ENCODE measurements around the gene NRXN2. TPM values are rescaled to one million over a fixed set of nuclear protein-coding genes. Genes with fewer than 3 reads are reported as not detected.
A peak's percentile ranks its signal among the peaks of the same experiment; 100 is the strongest.

The NRXN2 gene
- total RNA-seq, result 3.5 TPM
- long read RNA-seq, result 0 reads

DNA sequence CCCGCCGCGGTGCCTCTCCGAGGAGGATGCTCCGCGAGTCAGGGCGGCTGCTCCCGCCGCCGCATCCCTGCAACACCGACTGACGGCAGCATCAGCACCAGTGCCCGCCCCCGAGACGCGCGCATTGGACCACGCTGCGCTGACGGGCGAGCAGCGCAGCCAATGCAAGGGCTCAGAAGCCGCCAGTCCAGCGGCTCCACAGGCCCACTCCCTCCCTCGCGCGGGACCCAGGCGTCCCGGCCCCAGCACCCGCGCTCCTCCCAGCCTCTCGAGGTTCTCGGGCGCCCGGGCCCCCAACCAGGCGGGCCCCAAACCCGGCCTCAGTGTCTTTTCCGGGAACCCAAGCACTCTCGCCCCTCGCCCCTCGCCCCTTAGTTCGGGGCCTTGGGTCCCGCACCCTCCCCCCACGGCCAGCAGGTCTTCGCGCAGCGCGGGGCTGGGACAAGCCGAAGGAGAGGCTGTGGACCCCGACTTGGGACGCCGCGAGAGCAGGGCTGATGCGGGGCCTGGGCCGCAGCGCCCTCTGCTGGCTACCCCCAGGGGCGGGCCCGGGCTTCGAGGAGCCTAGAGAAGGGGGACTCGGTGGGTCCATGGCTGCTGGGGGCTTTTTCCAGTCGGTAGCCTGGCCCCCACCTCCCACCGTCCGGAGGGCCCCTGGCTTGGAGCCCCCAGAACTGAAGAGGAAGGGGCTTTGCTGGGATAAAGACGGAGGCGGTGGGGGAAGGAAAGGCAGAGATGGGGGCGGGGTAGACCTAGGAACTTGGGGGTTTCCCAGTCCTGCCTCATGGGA lies at the start of gene NRXN2:
NRXN2 (minus strand) TSS at position 81 of the 790 bp plus-strand sequence. CDS start 9,498 bp downstream, outside the sequence.
- DNase-seq (ENCODE audit: low spot score), result peak; percentile 95
- intact Hi-C loops (cut with DNase I), result no loop called here

DNA sequence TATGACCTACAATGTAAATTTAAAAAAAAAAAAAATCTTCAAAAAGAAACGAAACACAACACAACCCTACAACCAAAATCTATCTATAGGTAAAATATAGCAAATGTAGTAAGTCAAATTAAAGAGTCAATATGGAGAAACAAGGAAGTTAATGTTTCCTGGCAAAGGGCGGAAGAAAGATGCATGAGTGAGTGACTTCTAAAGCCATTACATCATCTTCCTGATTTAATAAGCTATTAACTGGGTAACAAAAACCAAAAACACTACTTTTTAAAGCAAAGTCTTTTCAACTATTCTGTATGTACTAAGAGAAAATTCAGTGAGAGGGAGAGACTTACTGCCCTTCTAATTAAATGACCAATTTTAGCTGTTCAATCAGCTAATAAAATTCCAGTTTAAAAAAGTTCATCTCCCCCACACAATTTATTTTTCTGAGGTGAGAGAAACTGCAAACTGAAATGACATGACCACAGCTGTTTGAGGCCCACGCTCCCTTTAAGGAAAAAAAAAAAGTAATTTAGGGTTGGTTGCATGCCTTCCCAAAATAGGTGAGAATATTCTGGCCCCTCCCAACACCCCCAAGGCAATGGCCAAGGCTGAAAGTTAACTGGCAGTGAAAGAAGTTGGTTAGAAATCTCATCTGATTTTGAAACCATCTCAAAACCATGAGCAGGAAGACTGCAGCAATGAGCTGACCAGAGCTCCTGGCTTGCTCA lies 49.5 kb upstream of the NRXN2 start:
- DNase-seq (ENCODE audit: low spot score), result no peak
- intact Hi-C loops (cut with DNase I), result no loop called here

DNA sequence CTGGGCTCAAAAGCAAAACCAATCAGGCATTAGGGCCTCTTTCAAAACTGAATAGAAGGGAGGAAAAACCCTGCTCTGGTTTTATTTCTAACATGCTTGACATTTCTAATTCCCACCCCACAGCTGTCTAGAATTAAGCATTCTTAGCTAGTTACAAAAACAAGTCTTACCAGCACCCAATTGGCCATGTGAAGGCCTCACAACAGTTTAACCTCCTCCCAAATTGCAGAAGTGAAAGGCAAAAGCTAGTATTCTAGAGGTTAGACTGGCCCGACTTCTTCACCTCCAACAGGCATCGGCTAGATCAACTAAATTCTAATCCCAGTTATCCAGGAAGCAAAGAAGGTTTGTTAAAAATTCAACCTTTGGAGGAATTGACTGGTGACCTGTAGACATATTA lies 48.9 kb upstream of the NRXN2 start:
- no peak for DNase-seq (ENCODE audit: low spot score)
- intact Hi-C loops (cut with DNase I), result no loop called here

DNA sequence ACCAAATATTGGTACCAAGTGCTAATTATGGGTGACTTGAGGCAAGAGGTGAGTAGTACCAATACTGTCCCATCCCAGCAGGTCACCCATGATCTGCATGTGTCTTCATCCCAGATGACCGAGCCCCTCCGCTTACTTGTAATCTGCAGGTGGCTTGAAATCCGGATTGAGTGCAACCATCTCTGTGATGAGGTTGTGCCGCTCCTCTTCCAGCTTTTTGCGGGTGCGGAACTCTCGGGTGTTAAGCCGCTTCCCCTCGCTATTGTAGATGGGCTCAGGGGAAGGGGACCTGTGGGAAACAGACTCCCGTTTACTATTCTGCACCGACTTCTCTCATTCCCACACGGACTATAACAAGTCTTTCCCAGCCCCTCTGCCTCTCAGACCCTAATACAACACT lies 47.1 kb upstream of the NRXN2 start:
- DNase-seq (ENCODE audit: low spot score), result peak; percentile 10
- intact Hi-C loops (cut with DNase I), result no loop called here

DNA sequence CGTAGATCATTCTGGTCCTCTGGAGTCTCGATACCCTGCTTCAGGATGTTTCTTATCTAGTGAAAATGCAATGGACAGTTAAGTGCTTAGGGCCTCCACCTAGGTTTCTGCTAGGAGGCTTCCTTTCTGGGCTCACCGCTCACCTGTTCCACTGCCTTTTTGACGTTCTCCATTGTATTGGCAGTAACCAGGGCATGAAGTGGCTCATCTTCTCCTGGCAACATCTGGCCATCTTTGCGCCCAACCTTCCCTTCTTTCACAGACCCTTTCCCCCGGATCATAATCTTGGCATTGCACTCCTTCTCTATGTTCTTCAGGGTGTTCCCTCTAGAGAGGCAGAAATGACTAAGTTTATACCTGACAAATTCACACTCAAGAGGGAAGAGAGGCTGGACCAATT lies 46.3 kb upstream of the NRXN2 start:
- intact Hi-C loops (cut with DNase I), result no loop called here
- no peak for DNase-seq (ENCODE audit: low spot score)

DNA sequence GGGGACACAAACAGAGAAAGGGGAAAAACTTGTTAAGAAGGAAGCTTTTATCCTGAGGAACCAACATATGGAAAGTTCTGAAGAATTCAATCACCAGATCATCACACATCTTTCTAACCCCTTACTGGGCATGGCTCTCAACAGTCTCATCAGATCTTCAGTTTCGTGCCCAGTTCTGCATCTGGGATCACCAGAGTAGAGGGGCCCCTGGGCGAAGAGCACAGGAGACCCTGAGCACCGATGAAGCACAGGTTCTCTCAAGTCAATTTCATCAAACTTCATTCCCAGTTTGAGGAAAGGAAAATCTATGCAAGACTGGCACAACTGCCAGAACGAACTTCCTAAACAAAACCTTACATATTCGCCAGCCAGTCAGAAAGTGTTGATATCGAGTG lies 45.3 kb upstream of the NRXN2 start:
- peak; percentile 20 for DNase-seq (ENCODE audit: low spot score)
- intact Hi-C loops (cut with DNase I), result no loop called here

DNA sequence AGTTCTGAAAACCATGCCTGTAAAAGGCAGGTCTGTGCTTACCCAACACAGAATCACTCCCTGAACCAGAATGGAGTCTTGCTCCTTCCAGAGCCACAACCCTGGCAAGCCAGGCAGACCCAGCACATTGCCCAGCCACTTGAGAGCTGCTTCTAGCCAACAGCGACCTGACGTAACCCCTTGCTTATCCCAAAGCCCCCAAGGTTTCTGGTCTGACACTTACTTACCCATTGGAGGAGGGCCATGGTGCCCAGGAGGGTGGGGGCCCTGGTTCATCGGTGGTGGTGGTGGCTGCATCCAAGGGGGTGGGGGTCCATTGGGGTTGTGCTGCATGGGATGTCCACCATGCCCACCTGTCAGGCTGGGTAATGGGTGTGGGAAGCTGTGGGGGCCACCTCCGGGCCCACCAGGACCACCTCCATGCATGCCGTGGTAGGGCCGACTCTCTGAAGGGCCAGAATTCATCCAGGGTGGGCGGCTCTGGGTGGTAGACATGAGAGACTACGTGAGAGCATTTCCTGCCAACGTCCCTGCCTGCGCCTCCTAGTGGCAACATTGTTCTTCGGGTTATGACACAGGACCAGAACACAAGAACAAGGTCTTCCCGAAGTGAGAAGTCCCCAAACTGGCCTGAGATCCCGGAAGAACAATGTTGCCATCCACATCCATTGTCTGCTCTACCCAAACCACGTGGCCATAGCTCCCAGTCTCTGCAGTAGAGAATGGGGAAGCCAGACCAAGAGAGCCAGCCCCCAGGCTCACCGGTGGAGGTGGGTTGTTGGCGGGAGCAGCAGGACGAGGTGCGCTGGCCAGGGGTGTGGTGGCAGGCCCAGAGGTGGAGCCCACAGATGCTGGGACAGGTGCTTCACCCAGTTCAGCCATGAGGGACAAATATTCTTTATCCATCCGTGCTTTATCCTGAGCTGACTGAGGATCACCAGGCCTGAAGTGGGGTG lies 44.6 kb upstream of the NRXN2 start:
- peak; percentile 84 for DNase-seq (ENCODE audit: low spot score)
- intact Hi-C loops (cut with DNase I), result no loop called here

DNA sequence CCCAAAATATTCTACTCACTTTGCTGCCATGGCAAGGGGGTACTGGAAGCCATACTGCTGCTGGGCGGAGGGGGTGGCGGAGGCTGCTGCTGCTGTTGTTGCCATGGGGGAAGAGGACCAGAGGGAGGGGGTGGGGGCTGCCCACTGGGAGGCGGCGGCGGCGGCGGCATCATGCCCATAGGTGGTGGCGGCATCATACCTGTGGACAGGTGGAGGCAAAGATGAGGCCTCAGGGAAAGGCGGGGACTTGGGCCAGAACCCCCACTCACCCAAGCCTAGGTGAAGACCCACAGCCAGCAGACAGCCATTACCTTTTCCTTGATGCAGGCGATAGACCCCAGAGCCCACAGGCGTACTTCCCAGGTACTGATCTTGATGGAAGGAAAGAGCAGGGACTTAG lies 43.9 kb upstream of the NRXN2 start:
- intact Hi-C loops (cut with DNase I), result no loop called here
- peak; percentile 43 for DNase-seq (ENCODE audit: low spot score)

DNA sequence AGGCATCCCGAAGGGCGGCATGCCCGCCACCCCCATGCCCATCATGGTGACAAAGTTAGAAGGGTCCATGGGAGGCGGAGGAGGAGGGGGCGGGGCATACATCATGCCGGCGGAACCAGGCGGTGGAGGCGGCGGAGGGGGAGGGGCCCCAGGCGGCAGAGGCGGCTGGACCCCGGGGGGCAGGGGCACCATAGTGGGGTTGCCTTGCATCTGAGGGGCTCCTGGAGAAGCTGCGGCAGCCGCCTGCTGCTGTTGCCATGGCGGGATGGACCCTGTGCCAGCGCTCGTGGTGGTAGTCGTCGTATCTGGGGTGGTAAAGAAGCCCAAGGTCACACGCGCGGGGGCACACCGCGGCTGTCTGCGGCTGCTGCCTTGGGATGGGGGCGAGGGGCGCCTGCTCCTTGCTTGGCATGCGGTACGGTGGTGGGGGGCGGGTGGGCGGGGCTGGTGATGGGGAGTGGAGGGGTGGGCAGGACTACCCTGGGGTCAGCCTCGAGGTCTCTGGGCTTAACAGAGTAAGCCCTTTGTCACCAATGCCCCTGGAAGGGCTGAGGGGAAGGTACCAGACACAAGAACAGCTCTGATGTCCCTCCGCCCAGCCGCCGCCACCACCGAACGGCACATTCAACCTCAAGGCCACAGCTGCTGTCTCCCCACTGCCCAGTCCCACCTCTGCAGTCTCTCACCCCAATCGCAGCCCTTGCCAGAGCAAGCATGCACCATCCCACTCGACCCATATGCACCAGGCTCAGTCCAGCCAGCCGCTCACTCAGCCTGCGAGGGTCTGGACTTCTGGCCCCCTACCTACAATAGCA lies 43.1 kb upstream of the NRXN2 start:
- intact Hi-C loops (cut with DNase I), result no loop called here
- peak; percentile 67 for DNase-seq (ENCODE audit: low spot score)

DNA sequence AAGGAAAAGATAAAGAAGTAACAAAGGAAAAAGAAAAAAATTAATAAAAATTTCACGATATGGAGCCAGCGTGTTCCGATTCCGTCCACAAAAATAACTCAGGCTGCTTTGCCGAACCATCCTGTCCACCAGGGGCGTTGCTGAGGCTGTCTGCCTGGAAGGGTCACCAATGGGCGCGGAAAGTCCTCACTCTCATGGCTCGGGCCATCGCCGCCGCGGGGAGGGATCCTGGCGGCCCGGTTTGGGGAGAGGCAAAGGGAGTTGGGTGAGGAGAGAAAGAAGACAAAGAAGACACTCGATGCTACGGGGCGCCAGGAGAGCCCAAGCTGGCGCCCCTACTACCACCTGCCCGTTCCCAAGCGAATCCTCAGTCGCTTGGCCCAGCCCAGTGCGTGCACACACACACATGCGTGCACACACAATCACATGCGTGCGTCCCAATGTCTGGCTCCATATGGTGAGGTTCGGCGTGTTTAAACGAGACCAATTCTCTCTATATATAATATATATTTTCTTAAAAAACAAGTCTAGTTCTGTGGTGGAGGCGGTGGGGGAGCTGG lies 42.4 kb upstream of the NRXN2 start:
- peak; percentile 68 for DNase-seq (ENCODE audit: low spot score)
- intact Hi-C loops (cut with DNase I), result no loop called here

DNA sequence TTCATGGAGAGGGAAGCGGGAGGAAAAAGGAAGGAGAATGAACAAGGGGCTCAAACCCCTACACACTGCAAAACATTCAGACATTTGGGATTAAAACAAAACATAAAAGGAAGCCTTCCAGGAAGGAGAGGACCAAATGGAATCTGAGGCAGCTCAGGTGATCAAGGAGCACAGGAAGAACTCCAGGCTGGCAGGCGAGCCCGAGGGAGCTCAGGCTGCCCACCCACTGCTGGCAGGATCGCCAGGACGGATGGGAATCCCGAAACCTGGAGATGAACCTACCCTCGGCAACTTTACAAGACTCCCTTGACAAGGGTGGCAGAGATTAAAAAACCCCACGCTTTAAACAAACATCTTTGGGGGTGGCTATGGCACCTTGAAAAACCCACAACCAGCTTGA lies 41.8 kb upstream of the NRXN2 start:
- intact Hi-C loops (cut with DNase I), result no loop called here
- DNase-seq (ENCODE audit: low spot score), result peak; percentile 5

DNA sequence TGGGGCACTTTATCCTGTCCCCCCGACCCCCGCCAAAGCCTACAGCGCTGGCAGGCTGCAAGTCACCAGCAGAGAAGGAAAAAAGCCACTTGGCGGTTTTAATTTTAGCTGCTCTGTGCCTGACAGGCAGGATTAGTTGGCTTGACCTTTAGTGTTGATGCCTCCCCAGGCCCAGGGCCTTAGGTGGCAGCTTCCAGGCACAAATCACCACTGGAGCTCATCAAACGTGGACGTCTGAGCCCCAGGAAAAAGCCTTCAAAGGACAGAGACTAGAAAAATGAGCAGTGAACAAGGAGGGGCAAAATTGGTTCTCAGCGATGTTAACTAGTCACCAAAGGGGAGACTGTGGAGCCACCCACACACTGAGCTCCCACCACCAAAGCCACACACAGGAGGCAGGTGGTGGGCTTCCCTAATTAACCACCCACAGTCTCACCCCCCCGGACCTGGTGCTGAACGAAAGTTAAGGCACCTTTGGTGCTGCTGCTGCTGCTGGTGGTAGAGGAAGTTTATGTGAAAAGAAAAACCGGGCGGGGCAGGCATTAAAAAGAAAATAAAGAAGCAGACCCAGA lies 41.1 kb upstream of the NRXN2 start:
- peak; percentile 50 for DNase-seq (ENCODE audit: low spot score)
- intact Hi-C loops (cut with DNase I), result no loop called here

DNA sequence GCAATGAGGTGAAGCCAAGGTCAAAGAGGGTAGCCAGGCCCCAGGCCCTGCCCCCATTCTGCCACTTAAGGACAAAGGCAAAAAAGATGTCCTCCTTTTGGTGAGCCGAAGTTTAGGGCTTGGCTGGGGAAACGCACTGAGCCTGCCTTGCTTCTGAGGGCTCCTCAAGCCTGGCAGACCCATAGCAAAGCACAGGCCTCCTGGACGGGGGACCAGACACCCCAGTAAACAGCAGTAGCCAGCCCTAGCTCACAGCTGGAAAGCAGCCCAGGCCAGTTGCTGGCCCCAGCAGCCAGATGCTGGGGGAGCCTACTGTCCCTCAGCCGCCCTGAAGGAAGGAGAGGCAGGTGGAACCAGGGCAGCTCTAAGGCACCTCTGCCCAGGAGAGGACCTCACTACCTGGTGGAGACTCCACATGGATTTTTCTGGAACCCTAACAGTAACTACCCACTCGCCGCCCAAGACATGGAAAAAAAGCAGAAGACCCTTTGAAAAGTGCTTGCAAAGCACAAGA lies 40.6 kb upstream of the NRXN2 start:
- peak; percentile 55 for DNase-seq (ENCODE audit: low spot score)
- intact Hi-C loops (cut with DNase I), result no loop called here

DNA sequence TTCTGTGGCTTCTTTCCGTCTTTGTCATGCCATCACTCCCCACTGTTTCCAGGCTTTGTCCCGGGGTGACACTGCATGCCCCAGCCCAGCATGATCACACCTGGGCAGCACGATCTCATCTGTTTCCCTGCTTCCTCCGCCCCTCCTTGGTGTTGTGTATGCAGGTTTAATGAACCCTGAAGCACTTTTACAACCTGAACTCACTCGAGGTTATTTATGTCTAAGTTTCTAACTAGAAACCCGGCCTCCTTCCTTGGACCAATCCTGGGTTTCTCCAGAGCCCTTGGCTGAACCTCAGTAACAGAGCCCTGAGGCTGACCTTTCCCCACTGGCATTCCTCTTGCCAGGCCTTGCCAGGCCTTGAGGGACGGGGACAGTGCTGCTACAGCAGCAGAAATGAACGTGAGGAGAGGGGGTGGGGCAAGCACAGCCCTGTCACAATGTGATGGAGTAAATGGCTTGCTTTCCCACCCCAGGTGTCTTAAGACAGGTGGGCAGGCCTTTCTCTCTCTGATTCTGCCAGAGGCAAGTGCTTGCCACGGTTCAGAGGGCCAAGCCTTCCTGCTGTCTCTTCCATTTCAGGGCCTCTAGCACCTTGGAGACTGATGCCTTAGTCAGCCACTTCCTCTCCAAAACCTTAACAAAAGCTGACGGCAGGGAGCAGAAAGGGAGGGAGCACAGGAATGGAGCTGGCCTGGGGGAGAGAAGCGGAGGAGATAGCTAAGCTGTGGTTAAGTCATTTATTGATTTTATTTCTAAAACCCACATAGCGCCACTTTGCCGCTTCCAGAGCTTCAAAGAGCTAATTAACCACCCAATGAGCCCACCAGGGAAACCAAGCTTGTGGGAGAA lies 39.9 kb upstream of the NRXN2 start:
- DNase-seq (ENCODE audit: low spot score), result peak; percentile 71
- intact Hi-C loops (cut with DNase I), result no loop called here

DNA sequence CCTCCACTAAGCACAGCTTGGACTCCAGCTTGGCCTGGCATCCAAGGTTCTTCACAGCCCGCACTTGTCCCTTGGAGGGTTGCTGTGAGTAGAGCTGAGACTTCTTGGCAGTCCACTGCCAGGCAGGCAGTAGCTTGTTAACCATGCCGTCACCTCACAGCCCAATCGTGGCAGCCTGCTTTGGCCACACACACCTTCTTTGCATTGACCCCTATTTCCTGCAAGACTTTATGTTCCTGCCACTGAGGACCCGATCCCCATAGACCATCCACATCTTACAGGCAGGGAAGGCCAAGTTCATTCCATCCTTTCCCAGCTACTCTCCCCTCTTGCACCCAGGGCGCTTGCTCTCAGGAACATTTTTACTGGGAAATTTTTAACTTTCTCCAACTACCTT lies 39.3 kb upstream of the NRXN2 start:
- peak; percentile 38 for DNase-seq (ENCODE audit: low spot score)
- intact Hi-C loops (cut with DNase I), result no loop called here

DNA sequence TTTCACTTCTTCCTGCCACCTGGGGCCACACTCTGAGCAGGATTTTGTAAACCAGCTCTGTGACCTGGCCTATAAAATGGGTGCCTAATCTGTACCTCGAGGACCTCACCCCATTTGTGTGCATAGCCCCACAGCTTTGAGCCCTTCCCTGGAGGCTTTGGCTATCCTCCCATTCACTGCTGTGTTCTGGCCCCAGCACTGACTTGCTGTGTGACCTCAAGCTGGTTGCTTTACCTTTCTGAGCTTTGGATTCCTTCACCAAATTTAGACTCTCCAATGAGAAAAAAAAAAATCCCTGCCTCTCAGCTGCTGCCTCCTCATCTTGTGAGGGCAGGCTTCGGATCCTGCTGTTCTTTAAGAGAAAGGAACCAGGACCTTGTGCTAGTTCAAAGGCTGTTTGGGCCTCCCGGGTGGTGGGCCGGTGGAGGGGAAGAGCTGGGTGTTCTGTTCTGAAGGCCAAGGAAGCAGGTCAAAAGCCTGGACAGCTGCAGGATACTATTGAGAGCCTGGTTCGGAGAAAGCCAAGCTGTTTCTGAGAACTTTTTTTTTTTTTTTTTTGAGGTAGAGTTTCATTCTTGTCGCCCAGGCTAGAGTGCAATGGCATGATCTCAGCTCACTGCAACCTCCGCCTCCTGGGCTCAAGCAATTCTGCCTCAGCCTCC lies 37.9 kb upstream of the NRXN2 start:
- peak; percentile 10 for DNase-seq (ENCODE audit: low spot score)
- intact Hi-C loops (cut with DNase I), result no loop called here

Data from cardiac septum (tissue), 1 donor.